H4 (cell line): ENCODE results near the gene FOXO3B. TPM values are rescaled to one million over a fixed set of nuclear protein-coding genes. Genes with fewer than 3 reads are reported as not detected.
"Not testable (repeated sequence)": the region's sequence is repeated elsewhere in the genome, so short reads cannot be mapped to it uniquely, and the experiment has no call there.

Experiments
- DNase-seq: peaks from one replicate; pipeline ENCODE4 v3.0.0-alpha.2; 2015; ENCODE audit warnings: low spot score
- total RNA-seq: library from RNA; depleted of rRNA; stranded (reverse); fragments of >200 nt; shearing (Covaris generic); gene quantifications from 2 replicates; pipeline ENCODE4 v1.2.3, GENCODE V29; 2014; rRNA removed

Gene FOXO3B
- total RNA-seq, 1 experiment from 2014 or later = 0.46 TPM

DNA sequence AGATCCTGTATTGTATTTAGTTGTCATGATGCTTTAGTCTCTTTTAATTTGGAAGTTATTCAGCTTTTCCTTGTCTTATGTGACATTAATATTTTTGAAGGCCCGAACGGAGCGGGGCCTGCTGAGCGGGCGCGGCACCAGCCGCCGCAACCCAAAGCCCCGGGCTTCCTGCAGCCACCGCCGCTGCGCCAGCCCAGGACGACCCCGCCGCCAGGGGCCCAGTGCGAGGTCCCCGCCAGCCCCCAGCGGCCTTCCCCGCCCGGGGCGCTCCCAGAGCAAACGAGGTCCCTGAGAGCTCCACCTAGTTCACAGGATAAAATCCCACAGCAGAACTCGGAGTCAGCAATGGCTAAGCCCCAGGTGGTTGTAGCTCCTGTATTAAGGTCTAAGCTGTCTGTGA lies 32.0 kb downstream of the FOXO3B start:
- DNase-seq = not testable (repeated sequence)

DNA sequence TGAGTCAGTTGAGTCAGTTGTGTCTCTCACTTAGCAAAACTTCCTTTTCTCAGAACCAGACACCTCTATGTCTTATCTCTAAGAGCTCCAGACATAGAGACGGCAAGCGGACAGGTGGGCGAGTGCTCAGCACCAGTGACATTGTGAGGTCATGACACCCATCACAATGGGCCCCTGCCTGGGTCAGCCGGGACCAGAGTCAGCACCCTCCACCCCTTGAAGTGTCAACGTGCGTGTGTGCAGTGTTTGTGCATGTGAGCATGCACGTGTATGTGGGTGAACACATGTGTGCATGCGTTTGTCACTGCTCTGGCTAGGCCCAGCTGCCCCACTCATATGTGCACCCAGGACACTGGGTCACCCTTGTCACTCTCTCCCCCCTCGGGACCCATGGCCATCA lies 37.8 kb downstream of the FOXO3B start, which contains the start of gene TBC1D28:
Gene TBC1D28 (minus strand): TSS at position 101 of the 400 bp plus-strand sequence. CDS start 3,039 bp downstream, outside the sequence.
- not testable (repeated sequence) for DNase-seq

DNA sequence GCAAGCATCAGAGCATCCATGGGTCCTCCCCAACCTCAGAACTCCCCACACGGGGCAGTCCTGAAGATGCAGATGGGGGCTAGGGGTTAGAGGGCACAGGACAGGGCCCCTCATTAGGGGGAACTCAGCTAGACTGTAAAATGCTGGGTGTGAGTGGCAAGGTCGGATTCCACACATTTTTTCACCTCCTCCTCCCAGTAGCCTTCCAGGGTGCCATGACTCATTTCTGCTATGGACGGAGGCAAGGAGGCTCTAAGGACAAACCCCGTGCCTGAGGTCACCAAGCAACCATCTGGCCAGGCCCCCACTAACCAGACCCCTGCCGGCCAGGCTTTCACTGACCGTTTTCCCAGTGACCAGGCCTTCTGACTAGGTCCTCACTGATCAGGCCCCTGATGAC lies 39.0 kb downstream of the FOXO3B start:
- not testable (repeated sequence) for DNase-seq

DNA sequence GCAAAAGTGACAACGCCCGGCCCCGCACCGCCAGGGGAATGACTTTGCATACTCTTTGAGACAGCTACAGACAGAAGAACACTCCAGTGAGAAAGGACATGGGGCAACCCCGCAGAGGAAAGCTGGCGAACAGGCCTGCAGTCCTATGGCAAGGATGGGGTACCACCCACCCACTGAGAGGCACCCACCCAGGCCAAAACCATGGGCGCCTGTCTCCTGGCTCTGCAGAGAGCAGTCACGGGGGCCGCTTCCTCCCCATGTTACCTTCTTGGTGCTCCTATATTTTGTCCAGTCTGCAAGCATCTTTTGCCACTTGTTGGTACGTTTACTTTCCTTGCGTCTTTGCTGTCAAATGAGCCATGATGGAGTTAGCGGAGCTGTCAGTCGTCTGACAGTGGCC lies 43.8 kb downstream of the FOXO3B start:
- not testable (repeated sequence) for DNase-seq

DNA sequence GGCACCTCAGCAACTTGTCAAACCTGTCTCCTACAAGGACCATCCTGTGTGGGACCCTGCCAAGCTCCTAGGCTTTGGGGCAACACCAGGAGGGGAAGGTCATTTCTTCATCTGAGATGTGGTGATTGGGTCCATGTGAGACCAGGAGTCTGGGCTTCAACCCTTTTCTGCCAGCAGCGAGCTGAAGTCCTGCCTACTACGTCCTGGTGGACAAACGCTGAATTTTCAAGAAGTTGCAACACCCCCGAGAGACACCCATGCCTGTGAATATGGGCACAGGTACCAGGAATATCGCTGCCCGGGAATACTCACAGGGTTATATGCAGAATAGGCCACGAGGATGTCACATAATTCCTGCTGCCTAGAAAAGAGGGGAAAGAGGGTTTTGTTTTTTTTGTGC lies 45.9 kb downstream of the FOXO3B start:
- DNase-seq = not testable (repeated sequence)

DNA sequence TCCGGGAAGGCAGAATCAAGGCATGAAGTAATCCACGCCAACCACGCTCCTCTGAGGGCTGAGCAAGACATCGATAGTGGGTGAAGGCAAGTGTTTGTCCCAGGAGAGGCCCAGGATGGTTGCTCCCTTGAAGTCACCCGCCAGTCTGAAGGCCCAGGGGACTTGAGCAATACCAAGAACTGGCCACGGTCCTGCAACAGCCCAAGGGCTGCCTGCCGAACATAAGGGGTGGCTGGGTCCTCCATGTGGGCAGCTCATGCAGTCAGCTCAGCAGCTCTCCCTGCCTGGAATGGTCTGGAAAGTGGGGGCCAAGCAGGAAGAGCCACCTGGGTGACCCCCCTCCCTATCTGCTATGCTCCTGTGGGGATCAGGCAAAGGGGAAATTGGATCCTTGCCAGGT lies 46.3 kb downstream of the FOXO3B start:
- DNase-seq = not testable (repeated sequence)

DNA sequence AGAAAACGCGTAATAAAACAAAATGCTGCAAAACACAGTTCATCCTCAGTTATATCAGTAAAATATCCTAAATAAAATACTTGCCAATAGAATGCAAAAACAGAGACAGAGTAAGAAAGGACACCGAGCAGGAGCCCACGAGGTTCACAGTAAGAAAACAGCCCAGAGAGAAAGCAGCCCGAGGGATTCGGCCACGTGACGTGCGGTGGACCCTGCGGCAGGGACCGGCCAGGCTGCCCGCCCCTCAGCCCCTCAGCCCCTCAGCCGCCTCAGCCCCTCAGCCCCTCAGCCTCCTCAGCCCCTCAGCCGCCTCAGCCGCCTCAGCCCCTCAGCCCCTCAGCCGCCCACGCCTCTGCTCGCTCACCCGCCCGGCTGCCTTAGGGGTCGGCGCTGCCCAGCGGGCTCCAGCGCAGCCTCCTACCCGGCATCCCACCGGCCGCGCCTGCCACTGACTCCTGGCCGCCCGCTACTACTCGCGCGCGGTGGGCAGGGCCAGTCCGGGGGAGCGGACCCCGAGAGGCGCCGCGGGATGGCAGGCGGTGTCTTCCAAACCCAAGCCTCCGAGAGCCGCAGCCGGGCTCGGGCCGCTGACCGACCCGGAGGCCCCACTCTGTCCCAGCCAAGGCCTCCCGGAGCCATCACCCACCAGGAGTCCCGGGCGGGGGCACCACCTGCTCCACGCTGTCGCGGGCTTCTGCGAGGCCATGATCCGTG lies 47.4 kb downstream of the FOXO3B start:
- DNase-seq = not testable (repeated sequence)

Other genes with a start within 250 kb of the FOXO3B start
- gene LGALS9C, start 205.5 kb downstream of the FOXO3B start, total RNA-seq = not detected in 2 replicates
- not detected in 2 replicates for gene TBC1D28, start 37.9 kb downstream of the FOXO3B start, total RNA-seq
- gene FBXW10, start 61.7 kb upstream of the FOXO3B start, total RNA-seq = 0.02 TPM in 1 of 2 replicates, not detected in the other
- gene TVP23B, start 98.9 kb upstream of the FOXO3B start, total RNA-seq = 67.6 and 69.2 TPM in 2 replicates
- gene PRPSAP2, start 175.8 kb upstream of the FOXO3B start, total RNA-seq = 48.3 and 56.7 TPM in 2 replicates